Loucy (cell line): ENCODE data around the gene ECPAS.

Experiments used
- CTCF ChIP-seq: fragments of 200-600 bp; sonication (generic); conservative IDR thresholded peaks from 2 replicates; pipeline ENCODE4 v1.5.1; 2014; ENCODE audit warnings: mild to moderate bottlenecking, antibody characterized with exemption, low read length
- EZH2phosphoT487 ChIP-seq: fragments of 200-600 bp; IDR thresholded peaks from 2 replicates; pipeline ENCODE4 v1.6.1; 2018; ENCODE audit warnings: antibody characterized with exemption, mild to moderate bottlenecking, moderate library complexity, borderline replicate concordance

GRCh38 chr9:111529787-111530186 is 45.6 kb upstream of the ECPAS start:
- TF ChIP-seq CTCF = no peak
- no peak for TF ChIP-seq EZH2phosphoT487
